Gastroesophageal sphincter (tissue), 4 donors: ENCODE results near the gene SAPCD1. TPM values are rescaled to one million over a fixed set of nuclear protein-coding genes. Genes with fewer than 3 reads are reported as not detected.

ENCODE experiments used
- ATAC-seq: fragments of 150-250 bp; one replicate; pipeline ENCODE4 v1.9.1; 2016; ENCODE audit warnings: mild to moderate bottlenecking, moderate library complexity
- H3K27ac ChIP-seq, 4 donors: fragments of 200-600 bp; sonication (generic) in 3 of 4; 1 replicate in 3 of 4; 2 replicates in 1 of 4; pipeline ENCODE4 v1.5.1; 2016 to 2019
- H3K27me3 ChIP-seq: fragments of 200-600 bp; sonication (generic); one replicate; pipeline ENCODE4 v1.5.1; 2019
- H3K36me3 ChIP-seq, 2 donors: fragments of 200-600 bp; sonication (generic); one replicate each; pipeline ENCODE4 v1.5.1; 2019; ENCODE audit warnings: control low read depth in 1 of 2
- H3K4me1 ChIP-seq, 3 donors: fragments of 200-600 bp; sonication (generic); 1 replicate in 2 of 3; 2 replicates in 1 of 3; pipeline ENCODE4 v1.5.1; 2016 to 2019; ENCODE audit warnings: control low read depth in 2 of 3
- H3K4me3 ChIP-seq, 2 donors: fragments of 200-600 bp; sonication (generic); one replicate each; pipeline ENCODE4 v1.5.1; 2019; ENCODE audit warnings: mild to moderate bottlenecking in 1 of 2, moderate library complexity in 1 of 2
- H3K9me3 ChIP-seq, 3 donors: fragments of 200-600 bp; sonication (generic); one replicate each; pipeline ENCODE4 v1.5.1; 2017 to 2019; ENCODE audit warnings: control low read depth in 2 of 3
- EP300 ChIP-seq: sonication (generic); formaldehyde crosslinking; IDR thresholded peaks from one replicate; pipeline ENCODE4 v1.6.1; 2017; ENCODE audit warnings: antibody characterized with exemption, mild to moderate bottlenecking
- POLR2A ChIP-seq, 2 donors: fragments of 450-650 bp; IDR thresholded peaks; one replicate each; pipeline ENCODE4 v1.6.1; 2017; ENCODE audit warnings: antibody characterized with exemption in 2 of 2, mild to moderate bottlenecking in 2 of 2, moderate library complexity in 1 of 2
- POLR2AphosphoS5 ChIP-seq: sonication (generic); formaldehyde crosslinking; IDR thresholded peaks from one replicate; pipeline ENCODE4 v1.6.1; 2017; ENCODE audit warnings: antibody characterized with exemption
- WGBS, 2 donors: methylation state at CpG; one replicate each; pipeline ENCODE4 v1.1.5; 2018; ENCODE audit warnings: low coverage in 1 of 2; 5-methylcytosine and 5-hydroxymethylcytosine counted together
- total RNA-seq, 4 donors: library from RNA; depleted of rRNA; stranded (reverse); fragments of >200 nt; gene quantifications; one replicate each; pipeline ENCODE4 v1.1.0, GENCODE V29; 2016
- TF ChIP-seq, protein P1 (sequence below), 4 experiments: fragments of 200-600 bp in 2 of 4; fragments of 450-650 bp in 2 of 4; sonication (generic) in 1 of 4; IDR thresholded peaks; one replicate each; pipeline ENCODE4 v1.5.1; 2017 to 2019; ENCODE audit warnings: antibody characterized with exemption in 4 of 4, mild to moderate bottlenecking in 2 of 4, moderate library complexity in 2 of 4

SAPCD1 gene
- total RNA-seq: 1 to 10 TPM in 1 of 4 donors, under 1 TPM in 1, not detected in 2; 0.93 to 1.1 TPM

DNA sequence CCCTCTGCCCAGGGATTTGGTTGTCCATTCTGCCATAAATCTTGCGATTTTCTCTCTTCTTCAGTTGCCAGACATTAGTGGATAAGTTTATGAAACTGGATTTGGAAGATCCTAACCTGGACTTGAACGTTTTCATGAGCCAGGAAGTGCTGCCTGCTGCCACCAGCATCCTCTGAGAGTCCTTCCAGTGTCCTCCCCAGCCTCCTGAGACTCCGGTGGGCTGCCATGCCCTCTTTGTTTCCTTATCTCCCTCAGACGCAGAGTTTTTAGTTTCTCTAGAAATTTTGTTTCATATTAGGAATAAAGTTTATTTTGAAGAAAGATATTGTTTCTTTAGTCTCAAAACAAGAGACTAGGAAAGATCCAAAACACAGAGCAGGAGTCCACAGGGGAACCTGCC, at the start of gene SAPCD1:
TSS of gene SAPCD1 (plus strand) at position 301 of the 400 bp plus-strand sequence. CDS start 399 bp downstream, outside the sequence.
- H3K4me3 ChIP-seq: no peak within 1 kb of the TSS
- H3K27ac ChIP-seq: no peak within 1 kb of the TSS
- WGBS, 2 donors: 64 to 67% methylated on average over 2 to 4 of the region's 4 CpGs
- peaks cover 0 to 19% (median 3%) of the 10 kb centered on the region in 3 donors for H3K4me1 ChIP-seq
- H3K9me3 ChIP-seq: no peaks in the 10 kb centered on the region
- peaks cover 0 to 25% of the 10 kb centered on the region in 2 donors for H3K36me3 ChIP-seq
- TF ChIP-seq EP300 (no peak), POLR2AphosphoS5 (no peak), POLR2A (IDR thresholded peaks at IDR 0.05) (no peak)
- TF ChIP-seq, protein P1, sequence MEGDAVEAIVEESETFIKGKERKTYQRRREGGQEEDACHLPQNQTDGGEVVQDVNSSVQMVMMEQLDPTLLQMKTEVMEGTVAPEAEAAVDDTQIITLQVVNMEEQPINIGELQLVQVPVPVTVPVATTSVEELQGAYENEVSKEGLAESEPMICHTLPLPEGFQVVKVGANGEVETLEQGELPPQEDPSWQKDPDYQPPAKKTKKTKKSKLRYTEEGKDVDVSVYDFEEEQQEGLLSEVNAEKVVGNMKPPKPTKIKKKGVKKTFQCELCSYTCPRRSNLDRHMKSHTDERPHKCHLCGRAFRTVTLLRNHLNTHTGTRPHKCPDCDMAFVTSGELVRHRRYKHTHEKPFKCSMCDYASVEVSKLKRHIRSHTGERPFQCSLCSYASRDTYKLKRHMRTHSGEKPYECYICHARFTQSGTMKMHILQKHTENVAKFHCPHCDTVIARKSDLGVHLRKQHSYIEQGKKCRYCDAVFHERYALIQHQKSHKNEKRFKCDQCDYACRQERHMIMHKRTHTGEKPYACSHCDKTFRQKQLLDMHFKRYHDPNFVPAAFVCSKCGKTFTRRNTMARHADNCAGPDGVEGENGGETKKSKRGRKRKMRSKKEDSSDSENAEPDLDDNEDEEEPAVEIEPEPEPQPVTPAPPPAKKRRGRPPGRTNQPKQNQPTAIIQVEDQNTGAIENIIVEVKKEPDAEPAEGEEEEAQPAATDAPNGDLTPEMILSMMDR (IDR thresholded peaks at IDR 0.05): no peak
- no peak for ATAC-seq
- no peaks in the 10 kb centered on the region for H3K27me3 ChIP-seq

- no peaks in the 10 kb centered on the region for H3K9me3 ChIP-seq
- ATAC-seq: no peak
- no peak overlapping the region for H3K27ac ChIP-seq
- WGBS, 2 donors: 31 to 77% methylated on average over 2 of the region's 4 CpGs
- peaks cover 8% of the 10 kb centered on the region for H3K27me3 ChIP-seq
- H3K36me3 ChIP-seq: no peaks in the 10 kb centered on the region
- H3K4me3 ChIP-seq: no peak overlapping the region
- no peak for TF ChIP-seq EP300
- H3K4me1 ChIP-seq: no peaks in the 10 kb centered on the region
These were observed 49.0 kb upstream of the SAPCD1 start for GRCh38 chr6:31713465-31713864.

DNA sequence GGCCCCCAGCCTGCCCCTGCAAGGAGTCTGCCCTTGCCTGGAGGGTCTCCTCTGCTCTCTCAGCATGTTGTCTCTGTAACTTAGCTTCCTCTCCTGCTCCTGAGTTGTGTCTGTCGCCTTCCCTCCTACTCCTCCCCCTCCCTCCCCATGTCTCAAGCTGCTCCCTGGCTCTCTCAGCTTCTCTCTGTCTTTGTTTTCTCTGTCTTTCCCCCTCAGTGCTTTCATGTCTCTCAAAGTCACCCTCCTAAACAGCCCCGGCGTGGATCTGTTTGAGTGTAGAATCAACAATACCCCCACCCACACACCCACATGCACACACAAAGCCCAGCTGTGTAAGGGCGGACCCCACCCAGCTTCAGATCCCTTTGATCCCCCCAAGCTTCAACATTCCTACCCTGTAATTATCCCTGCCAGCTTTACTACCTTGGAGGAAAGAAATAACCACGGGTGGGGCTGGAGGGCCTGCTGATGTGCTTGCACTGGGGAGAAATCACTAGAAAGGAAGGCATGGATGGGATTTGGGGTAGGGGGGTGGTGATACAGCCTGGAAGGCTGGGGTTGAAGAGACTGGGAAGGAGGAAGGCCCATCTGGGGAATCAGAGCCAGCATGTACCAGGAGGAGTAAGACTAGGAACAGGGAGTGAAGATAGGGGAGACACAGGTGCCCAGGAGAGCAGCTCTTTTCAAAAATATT, 48.3 kb upstream of the SAPCD1 start:
- Histone ChIP-seq H3K27me3 (peaks cover 8% of the 10 kb centered on the region), H3K4me3 (no peak overlapping the region), H3K27ac (no peak overlapping the region), H3K4me1 (no peaks in the 10 kb centered on the region), H3K36me3 (no peaks in the 10 kb centered on the region), H3K9me3 (no peaks in the 10 kb centered on the region)
- 21 to 44% methylated on average over 3 to 4 of the region's 5 CpGs for WGBS, 2 donors
- TF ChIP-seq, protein P1 (IDR thresholded peaks at IDR 0.05): no peak
- TF ChIP-seq POLR2AphosphoS5 (no peak), EP300 (no peak), POLR2A (IDR thresholded peaks at IDR 0.05) (no peak)
- ATAC-seq: no peak

DNA sequence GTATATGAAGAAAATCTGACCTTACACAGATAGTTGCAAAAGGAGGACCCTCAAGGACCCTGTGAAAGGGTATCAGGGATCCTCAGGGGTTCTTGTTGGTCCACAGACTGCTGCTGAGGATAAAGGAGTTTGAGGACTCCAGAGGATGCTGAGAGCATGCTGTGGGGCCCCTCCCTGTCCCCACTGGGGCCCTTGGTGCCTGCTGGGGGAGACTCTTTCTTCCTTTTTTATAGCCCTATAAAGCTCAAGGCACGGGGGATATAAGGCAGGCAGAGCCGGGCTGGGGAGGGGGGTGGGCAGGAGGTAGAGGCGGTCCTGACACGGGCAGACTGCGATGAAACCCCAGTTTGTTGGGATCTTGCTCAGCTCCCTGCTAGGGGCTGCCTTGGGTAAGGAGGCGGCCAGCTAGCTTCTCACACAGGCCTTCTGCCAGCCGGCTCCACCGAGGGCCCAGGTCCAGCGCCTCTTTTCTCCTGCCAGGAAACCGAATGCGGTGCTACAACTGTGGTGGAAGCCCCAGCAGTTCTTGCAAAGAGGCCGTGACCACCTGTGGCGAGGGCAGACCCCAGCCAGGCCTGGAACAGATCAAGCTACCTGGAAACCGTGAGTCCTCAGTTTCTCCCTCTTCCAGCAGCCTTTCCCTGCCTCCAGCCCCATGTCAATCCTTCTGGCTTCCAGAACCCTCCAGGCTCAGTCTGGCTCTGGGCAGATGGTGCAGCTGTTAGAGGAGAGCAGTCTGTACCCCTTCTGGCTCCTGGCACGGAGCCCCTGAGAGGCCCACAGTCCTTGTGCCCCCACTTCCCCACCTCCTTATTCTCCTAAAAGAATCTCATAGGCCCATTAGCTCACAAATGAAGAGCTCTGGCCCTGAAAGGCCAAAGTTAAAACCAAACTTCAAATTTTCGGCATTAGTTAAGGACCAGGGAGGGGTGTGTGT, 47.2 kb upstream of the SAPCD1 start, which contains the start of gene LY6G6D:
TSS of gene LY6G6D (plus strand) at position 327 of the 937 bp plus-strand sequence. CDS start at position 335, 8 bp downstream.
- TF ChIP-seq, protein P1 (IDR thresholded peaks at IDR 0.05): no peak
- TF ChIP-seq POLR2A (IDR thresholded peaks at IDR 0.05) (no peak), POLR2AphosphoS5 (no peak), EP300 (no peak)
- Histone ChIP-seq H3K4me3 (no peak within 1 kb of the TSS), H3K36me3 (no peaks in the 10 kb centered on the region), H3K27ac (no peak within 1 kb of the TSS), H3K9me3 (no peaks in the 10 kb centered on the region), H3K4me1 (no peaks in the 10 kb centered on the region), H3K27me3 (no peaks in the 10 kb centered on the region)
- WGBS, 2 donors: 73 to 100% methylated on average over 1 of the region's 16 CpGs
- no peak for ATAC-seq

GRCh38 chr6:31717499-31718222, 44.8 kb upstream of the SAPCD1 start:
- no peak for TF ChIP-seq POLR2A (IDR thresholded peaks at IDR 0.05)
- TF ChIP-seq, protein P1 (IDR thresholded peaks at IDR 0.05): no peak
- no peak for TF ChIP-seq POLR2AphosphoS5
- no peak for TF ChIP-seq EP300
- Histone ChIP-seq H3K4me3 (no peak overlapping the region), H3K9me3 (no peaks in the 10 kb centered on the region), H3K36me3 (no peaks in the 10 kb centered on the region), H3K27ac (no peak overlapping the region), H3K4me1 (no peaks in the 10 kb centered on the region), H3K27me3 (no peaks in the 10 kb centered on the region)
- no peak for ATAC-seq
- 72 to 89% methylated on average over 2 to 5 of the region's 10 CpGs for WGBS, 2 donors
